NCI-H2107 (cell line): ENCODE results near the gene OR6N2.

Experiments used
- DNase-seq: peaks from one replicate; lab custom pipeline; 2025; lab: John Stamatoyannopoulos, UW

OR6N2 gene

DNA sequence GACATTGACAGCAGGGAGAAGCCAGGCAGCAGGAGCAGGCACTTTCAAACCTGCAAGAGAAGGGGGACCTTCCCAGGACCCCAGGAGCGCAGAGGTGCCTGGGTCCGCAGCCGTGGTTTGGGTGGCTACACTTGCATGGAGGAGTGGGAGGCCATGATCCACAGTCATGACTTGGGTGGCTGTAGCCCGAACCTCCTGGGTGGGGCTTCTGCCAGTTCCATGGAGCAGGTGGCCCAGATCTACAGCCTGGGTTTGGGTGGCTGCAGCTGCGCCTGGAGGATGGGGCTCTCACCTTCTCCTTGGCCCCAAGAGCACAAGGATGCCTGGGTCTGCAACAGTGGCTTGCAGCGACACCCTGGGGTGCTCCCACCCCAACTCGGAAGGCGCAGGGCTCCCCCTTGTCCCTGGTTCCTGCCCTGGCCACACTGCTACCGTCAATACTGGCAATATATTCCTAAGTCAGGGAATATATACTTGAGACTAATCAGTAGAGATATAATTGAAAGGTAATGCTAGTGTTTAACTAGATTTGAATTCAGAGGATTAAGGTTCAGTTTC is 28.8 kb downstream of the OR6N2 start:
- DNase-seq, result no peak

- no peak for DNase-seq
Measured at GRCh38 chr1:158735848-158736247, 45.2 kb downstream of the OR6N2 start.

DNA sequence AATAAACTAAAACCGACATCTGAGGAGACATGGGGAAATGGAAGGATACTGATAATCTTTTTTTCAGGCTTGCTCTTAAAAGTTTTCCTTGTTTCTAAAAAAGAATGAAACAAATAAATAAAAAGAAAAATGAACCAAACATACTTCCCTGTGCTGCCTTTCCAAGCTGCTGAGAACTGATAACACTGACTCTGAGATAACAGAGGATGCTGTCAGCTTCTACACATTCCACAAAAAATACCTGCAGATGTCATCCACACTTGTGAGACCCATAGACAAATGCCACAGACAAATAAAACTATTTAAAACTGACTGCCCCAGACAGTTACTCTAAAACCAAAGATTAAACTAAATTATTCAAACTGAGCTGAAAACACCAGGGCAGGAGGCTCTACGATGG is 48.5 kb downstream of the OR6N2 start:
- DNase-seq, result no peak

GRCh38 chr1:158731707-158732106 is 49.3 kb downstream of the OR6N2 start:
- no peak for DNase-seq

- no peak for DNase-seq
Measured at GRCh38 chr1:158730453-158730852, 50.6 kb downstream of the OR6N2 start.

DNA sequence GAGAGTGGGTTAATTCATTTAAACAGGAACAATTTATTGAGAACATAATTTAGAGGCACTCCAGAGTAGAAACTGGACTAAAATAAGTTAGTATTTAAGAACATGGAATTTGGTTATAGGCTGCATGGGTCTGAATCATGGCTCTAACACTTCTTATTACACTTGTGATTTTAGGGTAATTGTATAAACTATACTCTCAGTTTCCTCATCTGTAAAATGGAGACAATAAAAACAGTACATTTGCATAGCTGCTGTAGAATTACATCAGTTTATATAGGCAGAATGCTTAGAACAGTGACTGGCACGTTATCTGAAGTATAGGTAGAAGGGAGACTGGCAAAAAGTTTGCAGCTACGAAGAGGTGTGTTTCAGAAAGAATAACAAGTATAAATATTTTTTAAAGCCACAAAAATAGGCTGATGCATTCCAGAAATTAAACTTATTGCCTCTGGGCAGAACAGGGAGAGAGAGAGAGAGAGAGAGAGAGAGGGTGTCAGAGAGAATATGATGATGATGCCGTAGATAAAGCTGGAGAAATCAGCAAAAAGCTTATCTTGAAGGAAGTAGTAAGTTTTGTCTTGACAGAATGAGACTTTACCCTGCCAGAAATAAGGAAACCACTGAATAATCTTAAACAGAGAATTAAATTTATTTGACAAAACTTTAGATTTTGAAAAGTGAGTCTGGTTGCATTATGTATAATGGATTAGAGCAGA is 52.3 kb downstream of the OR6N2 start:
- DNase-seq, result no peak

DNA sequence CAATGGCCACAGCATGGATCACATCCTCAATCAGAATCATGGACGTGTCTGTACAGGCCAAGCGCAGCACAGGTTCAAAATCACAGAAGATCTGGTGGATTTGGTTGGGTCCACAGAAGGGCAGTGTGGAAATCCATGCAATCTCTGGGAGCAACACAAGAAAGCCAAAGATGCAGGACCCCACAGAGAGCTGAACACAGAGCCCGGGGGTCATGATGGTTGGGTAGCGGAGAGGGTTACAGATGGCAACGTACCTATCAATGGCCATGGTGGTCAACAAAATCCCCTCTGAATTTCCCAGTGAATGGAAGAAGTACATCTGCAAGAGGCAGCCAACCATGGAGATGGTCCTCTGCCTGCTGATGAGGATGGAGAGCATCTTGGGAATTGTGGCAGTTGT is 56.6 kb downstream of the OR6N2 start:
- no peak for DNase-seq
